Measurements from ENCODE around the gene CEP170. TPM values are rescaled to one million over a fixed set of nuclear protein-coding genes. Genes with fewer than 3 reads are reported as not detected.

The CEP170 gene
- total RNA-seq, 2 donors from 2014 or later: 59.8 to 74.3 TPM

DNA sequence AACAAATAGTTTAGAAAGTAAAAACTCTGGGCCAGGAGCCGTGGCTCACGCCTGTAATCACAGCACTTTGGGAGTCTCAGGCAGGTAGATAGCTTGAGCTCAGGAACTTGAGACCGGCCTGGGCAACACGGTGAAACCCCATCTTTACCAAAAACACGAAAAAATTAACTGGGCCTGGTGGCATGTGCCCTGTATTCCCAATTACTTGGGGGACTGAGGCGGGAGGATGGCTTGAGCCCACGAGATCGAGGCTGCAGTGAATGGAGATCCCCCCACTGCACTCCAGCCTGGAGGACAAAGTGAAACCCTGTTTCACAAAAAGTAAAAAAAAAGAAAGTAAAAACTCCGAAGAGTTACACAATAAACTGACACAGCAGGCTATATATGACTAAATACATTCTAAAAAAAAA, 10.6 kb downstream of the CEP170 start:
- no peak overlapping the region for H3K27ac ChIP-seq
- H3K4me1 ChIP-seq (ENCODE audit: control insufficient read depth in 1 of 2, low read depth in 2 of 2): peaks cover 15 to 21% of the 10 kb centered on the region in 2 donors
- H3K36me3 ChIP-seq: no peaks in the 10 kb centered on the region
- TF ChIP-seq, protein P1, sequence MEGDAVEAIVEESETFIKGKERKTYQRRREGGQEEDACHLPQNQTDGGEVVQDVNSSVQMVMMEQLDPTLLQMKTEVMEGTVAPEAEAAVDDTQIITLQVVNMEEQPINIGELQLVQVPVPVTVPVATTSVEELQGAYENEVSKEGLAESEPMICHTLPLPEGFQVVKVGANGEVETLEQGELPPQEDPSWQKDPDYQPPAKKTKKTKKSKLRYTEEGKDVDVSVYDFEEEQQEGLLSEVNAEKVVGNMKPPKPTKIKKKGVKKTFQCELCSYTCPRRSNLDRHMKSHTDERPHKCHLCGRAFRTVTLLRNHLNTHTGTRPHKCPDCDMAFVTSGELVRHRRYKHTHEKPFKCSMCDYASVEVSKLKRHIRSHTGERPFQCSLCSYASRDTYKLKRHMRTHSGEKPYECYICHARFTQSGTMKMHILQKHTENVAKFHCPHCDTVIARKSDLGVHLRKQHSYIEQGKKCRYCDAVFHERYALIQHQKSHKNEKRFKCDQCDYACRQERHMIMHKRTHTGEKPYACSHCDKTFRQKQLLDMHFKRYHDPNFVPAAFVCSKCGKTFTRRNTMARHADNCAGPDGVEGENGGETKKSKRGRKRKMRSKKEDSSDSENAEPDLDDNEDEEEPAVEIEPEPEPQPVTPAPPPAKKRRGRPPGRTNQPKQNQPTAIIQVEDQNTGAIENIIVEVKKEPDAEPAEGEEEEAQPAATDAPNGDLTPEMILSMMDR (IDR thresholded peaks at IDR 0.05): no peak
- H3K4me3 ChIP-seq: no peak overlapping the region
- ATAC-seq (ENCODE audit: insufficient number of reproducible peaks, low FRiP score, low read depth) (no peak), DNase-seq (ENCODE audit: low spot score) (no peak)
- H3K27me3 ChIP-seq (replicated peaks; ENCODE audit: insufficient read depth): no peaks in the 10 kb centered on the region
- H3K9me3 ChIP-seq: no peaks in the 10 kb centered on the region

DNA sequence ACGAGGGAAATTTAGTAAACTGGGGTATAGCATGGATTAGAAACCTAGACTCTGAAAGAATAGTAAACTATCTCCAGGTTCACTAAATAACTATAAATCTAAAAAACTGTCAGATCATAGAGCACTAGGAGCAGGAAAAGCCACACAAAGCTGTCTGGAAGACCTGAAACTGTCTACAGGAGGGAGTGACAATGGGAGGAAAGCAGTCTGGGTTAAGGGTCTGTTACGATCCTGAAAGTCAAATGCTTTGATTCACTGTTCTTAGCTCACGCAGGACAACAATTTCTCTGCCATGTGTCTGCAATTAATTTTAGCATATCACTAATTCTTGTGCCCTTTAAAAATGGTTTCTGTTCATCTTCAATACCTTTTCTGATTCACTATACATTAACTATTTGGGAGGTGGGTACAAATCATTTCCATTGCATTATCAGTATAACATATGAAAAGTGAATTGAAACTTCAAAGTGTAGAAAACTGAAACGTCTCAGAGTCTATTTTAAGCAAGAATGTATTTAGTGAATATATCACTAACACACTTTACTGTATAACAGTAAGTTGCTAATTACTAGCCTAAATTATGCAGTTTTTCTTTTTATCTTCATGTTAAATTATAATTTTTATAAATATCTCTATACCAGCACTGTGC, 18.4 kb downstream of the CEP170 start:
- ATAC-seq (ENCODE audit: insufficient number of reproducible peaks, low FRiP score, low read depth) (no peak), DNase-seq (ENCODE audit: low spot score) (no peak)
- TF ChIP-seq, protein P1 (IDR thresholded peaks at IDR 0.05): no peak
- H3K4me3 ChIP-seq: peak overlapping the region; percentile 3
- peaks cover 18 to 24% of the 10 kb centered on the region in 2 donors for H3K4me1 ChIP-seq (ENCODE audit: control insufficient read depth in 1 of 2, low read depth in 2 of 2)
- H3K27me3 ChIP-seq (replicated peaks; ENCODE audit: insufficient read depth): no peaks in the 10 kb centered on the region
- H3K27ac ChIP-seq: no peak overlapping the region
- peaks cover 4% of the 10 kb centered on the region for H3K9me3 ChIP-seq
- H3K36me3 ChIP-seq: no peaks in the 10 kb centered on the region

DNA sequence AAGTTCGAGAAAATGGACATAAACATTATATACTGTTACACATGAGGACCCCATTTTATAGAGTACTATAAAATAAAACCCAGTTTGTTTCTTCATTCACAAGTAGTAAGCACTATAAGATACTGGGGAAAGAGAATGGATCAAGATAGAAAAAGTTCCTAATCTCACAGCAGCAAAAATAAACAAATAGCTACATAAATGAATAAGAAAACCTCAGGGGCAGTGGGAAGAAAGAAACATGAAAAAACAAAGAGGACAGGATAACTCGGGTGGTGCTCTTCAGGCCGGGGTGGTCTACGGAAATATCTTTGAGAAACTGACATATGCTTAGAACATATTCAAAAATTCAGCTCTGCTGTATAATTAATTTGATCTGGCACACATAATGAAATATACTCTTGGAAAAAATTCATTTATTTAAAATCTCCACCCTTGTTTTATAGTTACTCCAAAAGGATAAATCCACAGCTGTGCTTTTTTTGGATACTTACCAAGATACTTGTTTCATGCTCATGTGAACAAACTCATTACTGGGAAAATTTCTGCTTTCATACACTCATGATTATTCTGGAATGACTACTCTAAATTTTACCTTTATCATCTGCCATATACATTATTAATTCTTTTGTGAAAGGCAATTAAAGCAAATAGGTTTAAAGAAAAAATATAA, 20.0 kb downstream of the CEP170 start:
- Histone ChIP-seq H3K36me3 (no peaks in the 10 kb centered on the region), H3K27ac (no peak overlapping the region), H3K27me3 (replicated peaks; ENCODE audit: insufficient read depth) (no peaks in the 10 kb centered on the region), H3K4me3 (no peak overlapping the region), H3K9me3 (peaks cover 20% of the 10 kb centered on the region), H3K4me1 (ENCODE audit: control insufficient read depth in 1 of 2, low read depth in 2 of 2) (peaks cover 18 to 24% of the 10 kb centered on the region in 2 donors)
- TF ChIP-seq, protein P1 (IDR thresholded peaks at IDR 0.05): no peak
- DNase-seq (ENCODE audit: low spot score) (no peak), ATAC-seq (ENCODE audit: insufficient number of reproducible peaks, low FRiP score, low read depth) (no peak)

DNA sequence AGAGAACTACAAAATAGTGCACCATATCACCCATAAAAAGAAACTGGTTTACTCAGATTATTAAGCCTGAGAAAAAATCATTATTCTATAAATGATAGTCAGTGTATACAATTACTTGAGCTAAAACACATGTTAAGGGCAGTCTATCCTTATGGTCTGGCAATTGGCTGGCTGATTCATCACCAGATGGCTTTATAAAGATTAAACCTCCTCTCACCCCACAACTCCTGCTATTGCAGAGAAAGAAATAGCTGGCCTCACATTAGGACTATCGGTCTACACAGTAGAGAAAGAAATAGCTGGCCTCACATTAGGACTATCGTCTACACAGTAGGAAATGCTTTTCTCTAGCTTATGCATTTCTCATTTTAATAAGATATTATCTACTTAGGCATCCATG, 21.2 kb downstream of the CEP170 start:
- ATAC-seq (ENCODE audit: insufficient number of reproducible peaks, low FRiP score, low read depth) (no peak), DNase-seq (ENCODE audit: low spot score) (no peak)
- no peak overlapping the region for H3K27ac ChIP-seq
- H3K9me3 ChIP-seq: peaks cover 25% of the 10 kb centered on the region
- H3K4me3 ChIP-seq: no peak overlapping the region
- H3K27me3 ChIP-seq (replicated peaks; ENCODE audit: insufficient read depth): no peaks in the 10 kb centered on the region
- H3K4me1 ChIP-seq (ENCODE audit: control insufficient read depth in 1 of 2, low read depth in 2 of 2): peaks cover 18 to 24% of the 10 kb centered on the region in 2 donors
- TF ChIP-seq, protein P1 (IDR thresholded peaks at IDR 0.05): no peak
- no peaks in the 10 kb centered on the region for H3K36me3 ChIP-seq

DNA sequence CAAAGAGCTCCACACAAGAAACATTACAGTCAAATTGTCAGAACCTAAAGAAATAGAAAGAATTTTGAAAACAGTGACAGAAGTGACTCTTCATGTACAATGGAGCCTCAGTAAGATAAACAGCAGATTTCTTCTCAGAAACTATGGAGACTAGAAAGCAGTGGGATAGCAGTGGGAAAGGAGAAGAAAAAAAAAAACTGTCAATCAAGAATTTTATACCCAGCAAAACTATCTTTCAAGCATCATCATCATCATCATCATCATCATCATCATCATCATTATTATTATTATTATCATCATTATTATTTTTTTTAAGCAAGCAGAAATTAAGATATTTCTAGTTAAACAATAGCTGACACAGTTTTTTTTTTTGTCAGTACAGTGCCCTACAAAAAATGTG, 24.2 kb downstream of the CEP170 start:
- TF ChIP-seq, protein P1 (IDR thresholded peaks at IDR 0.05): no peak
- Histone ChIP-seq H3K36me3 (no peaks in the 10 kb centered on the region), H3K27ac (no peak overlapping the region), H3K9me3 (peaks cover 25% of the 10 kb centered on the region), H3K27me3 (replicated peaks; ENCODE audit: insufficient read depth) (no peaks in the 10 kb centered on the region), H3K4me3 (no peak overlapping the region), H3K4me1 (ENCODE audit: control insufficient read depth in 1 of 2, low read depth in 2 of 2) (peaks cover 10 to 14% of the 10 kb centered on the region in 2 donors)
- no peak for DNase-seq (ENCODE audit: low spot score)
- no peak for ATAC-seq (ENCODE audit: insufficient number of reproducible peaks, low FRiP score, low read depth)
